H1 (cell line): Measurements from ENCODE around the gene ROPN1. TPM values are rescaled to one million over a fixed set of nuclear protein-coding genes. Genes with fewer than 3 reads are reported as not detected.

Source experiments
- CTCF ChIA-PET: fragments of 300-600 bp; sonication (Branson Sonifier 250); formaldehyde crosslinking; loops from one replicate; lab custom pipeline; 2021; ENCODE audit not compliant: partially characterized antibody; lab: Charles Lee
- POLR2A ChIA-PET: fragments of 300-600 bp; sonication (Branson Sonifier 250); formaldehyde crosslinking; loops from one replicate; lab custom pipeline; 2021; ENCODE audit warnings: inconsistent platforms; ENCODE audit not compliant: partially characterized antibody; lab: Charles Lee
- DNase-seq, 2 experiments: peaks; one replicate each; pipeline versions ENCODE4 v3.0.0 to v3.0.0-alpha.2; 2010 to 2022; ENCODE audit warnings: low spot score in 2 of 2, low read depth in 1 of 2, mixed read lengths in 1 of 2
- FAIRE-seq: peaks from 2 replicates; lab custom pipeline; 2011; peaks lifted over from hg19 to GRCh38; lab: Jason Lieb, UNC
- H2AFZ ChIP-seq: 2 replicates; pipeline ENCODE4 v1.8.1; 2012; ENCODE audit warnings: low read length, inconsistent platforms
- H2AK5ac ChIP-seq: 2 replicates; pipeline ENCODE4 v1.6.1; 2013; ENCODE audit warnings: low read depth, low read length
- H2BK120ac ChIP-seq: replicated peaks from 2 replicates; pipeline ENCODE3; 2013; ENCODE audit warnings: low read depth, low read length, inconsistent platforms
- H2BK12ac ChIP-seq: 2 replicates; pipeline ENCODE4 v1.6.1; 2013; ENCODE audit warnings: low read depth, low read length
- H2BK15ac ChIP-seq: 2 replicates; pipeline ENCODE4 v1.6.1; 2013; ENCODE audit warnings: low read length
- H2BK20ac ChIP-seq: 2 replicates; pipeline ENCODE4 v1.6.1; 2013; ENCODE audit warnings: low read length
- H2BK5ac ChIP-seq: 2 replicates; pipeline ENCODE4 v1.6.1; 2013; ENCODE audit warnings: low read depth, low read length
- H3K14ac ChIP-seq: 2 replicates; pipeline ENCODE4 v1.6.1; 2013; ENCODE audit warnings: inconsistent platforms; ENCODE audit not compliant: insufficient read length
- H3K18ac ChIP-seq: 2 replicates; pipeline ENCODE4 v1.6.1; 2013; ENCODE audit warnings: low read length; ENCODE audit errors: extremely low read depth
- H3K23ac ChIP-seq: 2 replicates; pipeline ENCODE4 v1.6.1; 2013; ENCODE audit warnings: inconsistent platforms; ENCODE audit not compliant: insufficient read length
- H3K23me2 ChIP-seq: 2 replicates; pipeline ENCODE4 v1.6.1; 2013; ENCODE audit warnings: low read depth, low read length
- H3K27ac ChIP-seq: 2 replicates; pipeline ENCODE4 v1.6.1; 2011; ENCODE audit warnings: low read depth, low read length, inconsistent platforms
- H3K27me3 ChIP-seq, 4 experiments: replicated peaks in 1 of 4; 1 replicate in 1 of 4; 2 replicates in 3 of 4; pipeline versions ENCODE4 v1.6.1 to v1.8.1; 2011 to 2013; ENCODE audit warnings: low read length in 3 of 4, mild to moderate bottlenecking in 3 of 4, inconsistent platforms in 2 of 4, mixed read lengths in 2 of 4, moderate library complexity in 1 of 4; ENCODE audit not compliant: control insufficient read depth in 3 of 4, insufficient read depth in 3 of 4; ENCODE audit errors: extremely low read depth in 1 of 4
- H3K36me3 ChIP-seq, 4 experiments: 2 replicates each; pipeline versions ENCODE4 v1.6.1 to v1.8.1; 2011 to 2013; ENCODE audit warnings: mild to moderate bottlenecking in 4 of 4, low read length in 3 of 4, moderate library complexity in 2 of 4, control low read depth in 1 of 4, inconsistent platforms in 1 of 4; ENCODE audit not compliant: insufficient read depth in 4 of 4, control insufficient read depth in 2 of 4
- H3K4ac ChIP-seq: replicated peaks from 2 replicates; pipeline ENCODE3; 2013; ENCODE audit warnings: low read length, low read depth, mixed read lengths, inconsistent platforms; ENCODE audit not compliant: insufficient read length
- H3K4me1 ChIP-seq, 4 experiments: replicated peaks in 1 of 4; 1 replicate in 1 of 4; 2 replicates in 3 of 4; pipeline versions ENCODE4 v1.6.1 to v1.8.1; 2011 to 2013; ENCODE audit warnings: low read length in 3 of 4, inconsistent platforms in 2 of 4, mixed read lengths in 1 of 4; ENCODE audit not compliant: insufficient read depth in 4 of 4, control insufficient read depth in 3 of 4
- H3K4me2 ChIP-seq, 2 experiments: 2 replicates each; pipeline versions ENCODE4 v1.6.1 to v1.8.1; 2011 to 2013; ENCODE audit warnings: low read depth in 2 of 2, low read length in 2 of 2, control low read depth in 1 of 2, inconsistent platforms in 1 of 2, mild to moderate bottlenecking in 1 of 2; ENCODE audit not compliant: insufficient read depth in 1 of 2
- H3K4me3 ChIP-seq, 4 experiments: fragments of 200-600, 300-600 bp in 1 of 4; sonication (generic), shearing (Covaris generic), sonication (Bioruptor Twin) in 1 of 4; 2 replicates each; pipeline versions ENCODE4 v1.5.1 to v1.8.1; 2011 to 2016; ENCODE audit warnings: low read length in 4 of 4, low read depth in 3 of 4, control low read depth in 2 of 4, inconsistent platforms in 2 of 4, mild to moderate bottlenecking in 2 of 4, mixed read lengths in 1 of 4, moderate library complexity in 1 of 4; ENCODE audit not compliant: insufficient read depth in 2 of 4; ENCODE audit errors: extremely low read depth in 1 of 4
- H3K56ac ChIP-seq: replicated peaks from 2 replicates; pipeline ENCODE3; 2013; ENCODE audit warnings: low read depth, mild to moderate bottlenecking, mixed read lengths, low read length, inconsistent platforms; ENCODE audit not compliant: insufficient read length
- H3K79me1 ChIP-seq: 2 replicates; pipeline ENCODE4 v1.6.1; 2013; ENCODE audit warnings: low read depth, low read length, control low read depth
- H3K79me2 ChIP-seq, 2 experiments: 2 replicates each; pipeline versions ENCODE4 v1.6.1 to v1.8.1; 2012 to 2013; ENCODE audit warnings: low read length in 2 of 2, mild to moderate bottlenecking in 2 of 2, inconsistent platforms in 1 of 2; ENCODE audit not compliant: insufficient read depth in 2 of 2, control insufficient read depth in 1 of 2
- H3K9ac ChIP-seq, 4 experiments: replicated peaks in 1 of 4; 1 replicate in 1 of 4; 2 replicates in 3 of 4; pipeline versions ENCODE4 v1.6.1 to v1.8.1; 2011 to 2013; ENCODE audit warnings: low read depth in 3 of 4, low read length in 3 of 4, control low read depth in 2 of 4, mild to moderate bottlenecking in 2 of 4, moderate library complexity in 2 of 4, inconsistent platforms in 1 of 4; ENCODE audit errors: extremely low read depth in 1 of 4
- H3K9me3 ChIP-seq, 2 experiments: 2 replicates each; pipeline versions ENCODE4 v1.6.1 to v1.8.1; 2012 to 2013; ENCODE audit warnings: mild to moderate bottlenecking in 2 of 2, moderate library complexity in 2 of 2, control low read depth in 1 of 2, inconsistent platforms in 1 of 2, low read depth in 1 of 2, low read length in 1 of 2, mixed read lengths in 1 of 2; ENCODE audit not compliant: insufficient read depth in 2 of 2
- H4K20me1 ChIP-seq, 2 experiments: replicated peaks in 1 of 2; 2 replicates each; pipeline versions ENCODE3 to v1.8.1; 2011 to 2013; ENCODE audit warnings: inconsistent platforms in 2 of 2, low read length in 2 of 2, mild to moderate bottlenecking in 1 of 2; ENCODE audit not compliant: insufficient read depth in 2 of 2, control insufficient read depth in 1 of 2
- H4K5ac ChIP-seq: 2 replicates; pipeline ENCODE4 v1.6.1; 2013; ENCODE audit warnings: low read length, low read depth, mixed read lengths, inconsistent platforms; ENCODE audit not compliant: insufficient read length
- H4K8ac ChIP-seq: 2 replicates; pipeline ENCODE4 v1.8.0; 2013; ENCODE audit warnings: mild to moderate bottlenecking, moderate library complexity, low read length, inconsistent platforms; ENCODE audit not compliant: insufficient read depth; ENCODE audit errors: extremely low read depth
- H4K91ac ChIP-seq: replicated peaks from 2 replicates; pipeline ENCODE3; 2013; ENCODE audit warnings: low read length, mixed read lengths, inconsistent platforms; ENCODE audit not compliant: insufficient read length
- ASH2L ChIP-seq: fragments of 200-600, 300-600 bp; sonication (generic); IDR thresholded peaks from one replicate; pipeline ENCODE4 v1.7.1; 2017; ENCODE audit warnings: low read length
- BCL11A ChIP-seq, 2 experiments: IDR thresholded peaks; one replicate each; pipeline ENCODE4 v1.6.1; 2011; ENCODE audit warnings: low read depth in 2 of 2, low read length in 2 of 2, mild to moderate bottlenecking in 2 of 2
- CHD2 ChIP-seq: IDR thresholded peaks from 2 replicates; pipeline ENCODE4 v1.6.1; 2012; ENCODE audit warnings: low read length, improper control_type of control experiment
- CREB1 ChIP-seq: IDR thresholded peaks from 2 replicates; pipeline ENCODE4 v1.6.1; 2012; ENCODE audit warnings: inconsistent platforms
- USF2 ChIP-seq: IDR thresholded peaks from 2 replicates; pipeline ENCODE4 v1.6.1; 2011; ENCODE audit warnings: low read length, improper control_type of control experiment
- WGBS, 2 experiments: shearing (Covaris generic) in 1 of 2; methylation state at CpG; one replicate each; pipeline versions ENCODE4 v1.1.6 to v1.1.7; 2013 to 2015; ENCODE audit warnings: low lambda C conversion rate in 2 of 2, mixed read lengths in 2 of 2, inconsistent platforms in 1 of 2, low coverage in 1 of 2, missing lambda C conversion rate in 1 of 2; ENCODE audit not compliant: insufficient replicate concordance in 2 of 2, insufficient coverage in 1 of 2, insufficient read length in 1 of 2; ENCODE audit errors: extremely low coverage in 1 of 2, missing lambda C conversion rate in 1 of 2; 5-methylcytosine and 5-hydroxymethylcytosine counted together
- polyA plus RNA-seq, 7 experiments: library from polyadenylated mRNA; depleted of rRNA in 3 of 7; stranded (reverse) in 5 of 7; unstranded in 2 of 7; fragments of >200 nt in 5 of 7; fragments of 200-250 nt in 2 of 7; gene quantifications; 1 replicate in 5 of 7; 2 replicates in 1 of 7; 4 replicates in 1 of 7; pipeline versions ENCODE4 v1.2.1 to v1.2.3, GENCODE V29; 2011 to 2013; ENCODE audit warnings: missing spikeins in 2 of 7, mixed read lengths in 2 of 7
- total RNA-seq: library from RNA; stranded (reverse); fragmentation: NEBNext Ultra II Directional; extraction: Animal tissue kit (Norgen Biotek cat#: 25700); gene quantifications from 2 replicates; pipeline ENCODE4 v1.2.1, GENCODE V29; 2021

Gene ROPN1
- total and polyA plus RNA-seq, 2 of the 8 experiments (the other 6 are each of a cell fraction or from before 2014, with no cell fraction given), result 0.03 TPM; not detected in 1

- no peak overlapping the region for H3K4me3 ChIP-seq
Observed at GRCh38 chr3:124026516-124026915, 34.6 kb upstream of the ROPN1 start.

More at GRCh38 chr3:124026516-124026915, 34.6 kb upstream of the ROPN1 start:
- H2BK120ac ChIP-seq, result no peak overlapping the region
- DNase-seq, result no peak
- no peaks in the 10 kb centered on the region for H3K79me2 ChIP-seq
- H3K27me3 ChIP-seq, result peaks cover 0 to 4% (median 4%) of the 10 kb centered on the region in 4 experiments; a peak in 3 of 7 replicates
- ChIA-PET CTCF (interaction anchor here (0.8 to 4.2 kb wide), 6 partner anchors 11 to 533 kb away, joined by 3 to 24 read pairs (median 4); no protein-coding TSS in a partner anchor), POLR2A (no interaction called here)
- peak overlapping the region in 1 of 2 experiments; percentile 71; a peak in 1 of 4 replicates for H3K4me2 ChIP-seq
- peaks cover 0 to 3% (median 0%) of the 10 kb centered on the region in 4 experiments; a peak in 2 of 7 replicates for H3K4me1 ChIP-seq
- no peak overlapping the region for H2BK20ac ChIP-seq
- H4K20me1 ChIP-seq, result no peaks in the 10 kb centered on the region
- no peak overlapping the region for H4K91ac ChIP-seq
- no peak overlapping the region for H2BK12ac ChIP-seq
- H3K9ac ChIP-seq, result no peak overlapping the region
- no peak overlapping the region for H4K5ac ChIP-seq
- no peak overlapping the region for H3K56ac ChIP-seq
- H2AFZ ChIP-seq, result no peak overlapping the region
- TF ChIP-seq CREB1 (no peak), ASH2L (no peak), BCL11A (IDR thresholded peaks at IDR 0.05; ENCODE audit: low read depth in 2 of 2, low read length in 2 of 2) (no peak), USF2 (no peak), CHD2 (no peak)
- H3K79me1 ChIP-seq, result no peaks in the 10 kb centered on the region
- H3K36me3 ChIP-seq, result no peaks in the 10 kb centered on the region
- 87% methylated on average over 4 of the region's 4 CpGs; no CpG with 5 or more reads in 1 of the 2 experiments for WGBS, 2 experiments
- no peaks in the 10 kb centered on the region for H3K23me2 ChIP-seq
- H3K23ac ChIP-seq, result no peak overlapping the region
- H3K18ac ChIP-seq, result no peak overlapping the region
- H3K9me3 ChIP-seq, result no peaks in the 10 kb centered on the region
- no peak for FAIRE-seq
- H2BK15ac ChIP-seq, result no peak overlapping the region
- no peak overlapping the region for H3K14ac ChIP-seq
- H3K27ac ChIP-seq, result no peak overlapping the region
- H3K4ac ChIP-seq, result no peak overlapping the region
- no peak overlapping the region for H4K8ac ChIP-seq
- no peak overlapping the region for H2AK5ac ChIP-seq
- H2BK5ac ChIP-seq, result no peak overlapping the region
